ENCODE data around the gene HACE1.
"Not testable (repeated sequence)": the region's sequence is repeated elsewhere in the genome, so short reads cannot be mapped to it uniquely, and the experiment has no call there.

Gene HACE1

DNA sequence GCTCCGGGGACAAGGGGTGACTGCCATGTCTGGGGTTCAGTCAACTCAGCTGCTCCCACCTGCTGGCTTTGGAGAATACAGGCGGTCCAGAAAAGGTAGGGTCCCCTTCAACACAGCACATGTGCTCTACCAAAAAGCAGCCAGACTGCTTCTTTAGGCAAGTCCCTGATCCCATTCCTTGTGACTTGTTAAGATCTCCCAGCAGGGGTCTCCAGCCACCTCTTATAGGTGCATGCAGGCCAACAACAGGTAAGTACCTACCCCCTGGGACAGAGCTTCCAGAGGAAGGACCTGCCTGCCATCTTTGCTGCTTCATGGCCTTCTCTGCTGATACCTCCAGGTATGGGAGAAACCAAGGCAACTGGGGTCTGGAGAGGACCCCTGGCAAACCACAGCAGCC, 106.5 kb downstream of the HACE1 start:
- Histone ChIP-seq H3K4me3 (ENCODE audit: low read length) (no peak overlapping the region), H3F3A (ENCODE audit: control insufficient read depth, insufficient read depth) (no peaks in the 10 kb centered on the region), H3K9me2 (replicated peaks; ENCODE audit: control insufficient read depth, low read length) (no peaks in the 10 kb centered on the region), H3K27me3 (ENCODE audit: control insufficient read depth, low read length) (no peaks in the 10 kb centered on the region), H3K36me3 (ENCODE audit: control insufficient read depth, low read length) (no peaks in the 10 kb centered on the region), H3K9me3 (ENCODE audit: control insufficient read depth, insufficient read depth, low read length) (peaks cover 5% of the 10 kb centered on the region; the same call in 1 of the 2 replicates), H3K4me2 (ENCODE audit: low read length) (no peak overlapping the region), H3K4me1 (ENCODE audit: control insufficient read depth, low read length) (no peaks in the 10 kb centered on the region), H3K79me2 (ENCODE audit: control insufficient read depth, low read length) (no peaks in the 10 kb centered on the region), H4K20me1 (ENCODE audit: control insufficient read depth, insufficient read depth, low read depth, low read length) (no peaks in the 10 kb centered on the region), H3K27ac (ENCODE audit: low read depth, low read length) (no peak overlapping the region)
- TF ChIP-seq EZH2phosphoT487 (IDR thresholded peaks at IDR 0.05; ENCODE audit: borderline replicate concordance, low read length), result no peak
- TF ChIP-seq, protein P1, sequence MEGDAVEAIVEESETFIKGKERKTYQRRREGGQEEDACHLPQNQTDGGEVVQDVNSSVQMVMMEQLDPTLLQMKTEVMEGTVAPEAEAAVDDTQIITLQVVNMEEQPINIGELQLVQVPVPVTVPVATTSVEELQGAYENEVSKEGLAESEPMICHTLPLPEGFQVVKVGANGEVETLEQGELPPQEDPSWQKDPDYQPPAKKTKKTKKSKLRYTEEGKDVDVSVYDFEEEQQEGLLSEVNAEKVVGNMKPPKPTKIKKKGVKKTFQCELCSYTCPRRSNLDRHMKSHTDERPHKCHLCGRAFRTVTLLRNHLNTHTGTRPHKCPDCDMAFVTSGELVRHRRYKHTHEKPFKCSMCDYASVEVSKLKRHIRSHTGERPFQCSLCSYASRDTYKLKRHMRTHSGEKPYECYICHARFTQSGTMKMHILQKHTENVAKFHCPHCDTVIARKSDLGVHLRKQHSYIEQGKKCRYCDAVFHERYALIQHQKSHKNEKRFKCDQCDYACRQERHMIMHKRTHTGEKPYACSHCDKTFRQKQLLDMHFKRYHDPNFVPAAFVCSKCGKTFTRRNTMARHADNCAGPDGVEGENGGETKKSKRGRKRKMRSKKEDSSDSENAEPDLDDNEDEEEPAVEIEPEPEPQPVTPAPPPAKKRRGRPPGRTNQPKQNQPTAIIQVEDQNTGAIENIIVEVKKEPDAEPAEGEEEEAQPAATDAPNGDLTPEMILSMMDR (IDR thresholded peaks at IDR 0.05; ENCODE audit: low read depth, low read length, poor library complexity, severe bottlenecking), result no peak

DNA sequence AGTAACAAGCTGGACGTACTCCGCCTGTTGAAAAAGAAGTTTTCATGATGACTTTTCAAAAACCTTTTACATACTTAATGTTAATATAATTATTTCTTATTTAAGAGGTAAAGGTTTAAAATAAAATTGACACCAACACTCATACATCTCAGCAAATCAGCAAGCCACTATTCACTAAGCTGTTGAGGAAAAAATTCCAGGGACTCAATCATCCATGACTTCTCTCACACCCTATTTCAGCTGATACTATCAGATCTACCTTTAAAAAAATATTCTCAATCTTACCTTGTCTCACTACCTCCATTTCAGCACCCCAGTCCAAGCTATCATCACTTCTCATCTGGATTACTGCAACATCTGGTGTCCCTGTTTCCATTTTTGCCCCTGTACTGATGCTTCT, 109.3 kb downstream of the HACE1 start:
- no peaks in the 10 kb centered on the region for H3K36me3 ChIP-seq (ENCODE audit: control insufficient read depth, low read length)

DNA sequence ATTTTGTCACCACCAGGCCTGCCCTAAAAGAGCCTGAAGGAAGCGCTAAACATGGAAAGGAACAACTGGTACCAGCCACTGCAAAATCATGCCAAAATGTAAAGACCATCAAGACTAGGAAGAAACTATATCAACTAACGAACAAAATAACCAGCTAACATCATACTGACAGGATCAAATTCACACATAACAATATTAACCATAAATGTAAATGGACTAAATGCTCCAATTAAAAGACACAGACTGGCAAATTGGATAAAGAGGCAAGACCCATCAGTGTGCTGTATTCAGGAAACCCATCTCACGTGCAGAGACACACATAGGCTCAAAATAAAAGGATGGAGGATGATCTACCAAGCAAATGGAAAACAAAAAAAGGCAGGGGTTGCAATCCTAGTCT, 120.6 kb downstream of the HACE1 start:
- not testable (repeated sequence) for H4K20me1 ChIP-seq (ENCODE audit: control insufficient read depth, insufficient read depth, low read depth, low read length); H3K4me2 ChIP-seq (ENCODE audit: low read length); H3K9me3 ChIP-seq (ENCODE audit: control insufficient read depth, insufficient read depth, low read length); H3K27ac ChIP-seq (ENCODE audit: low read depth, low read length); H3K9me2 ChIP-seq (replicated peaks; ENCODE audit: control insufficient read depth, low read length); H3K4me3 ChIP-seq (ENCODE audit: low read length); H3K27me3 ChIP-seq (ENCODE audit: control insufficient read depth, low read length); H3F3A ChIP-seq (ENCODE audit: control insufficient read depth, insufficient read depth); H3K4me1 ChIP-seq (ENCODE audit: control insufficient read depth, low read length); H3K36me3 ChIP-seq (ENCODE audit: control insufficient read depth, low read length); H3K79me2 ChIP-seq (ENCODE audit: control insufficient read depth, low read length)

More for the DNA sequence above, 109.3 kb downstream of the HACE1 start:
- Histone ChIP-seq H3K4me3 (ENCODE audit: low read length) (no peak overlapping the region), H3K4me2 (ENCODE audit: low read length) (no peak overlapping the region), H4K20me1 (ENCODE audit: control insufficient read depth, insufficient read depth, low read depth, low read length) (no peaks in the 10 kb centered on the region), H3F3A (ENCODE audit: control insufficient read depth, insufficient read depth) (no peaks in the 10 kb centered on the region), H3K79me2 (ENCODE audit: control insufficient read depth, low read length) (no peaks in the 10 kb centered on the region), H3K4me1 (ENCODE audit: control insufficient read depth, low read length) (no peaks in the 10 kb centered on the region), H3K9me3 (ENCODE audit: control insufficient read depth, insufficient read depth, low read length) (peaks cover 5% of the 10 kb centered on the region; the same call in 1 of the 2 replicates), H3K27me3 (ENCODE audit: control insufficient read depth, low read length) (no peaks in the 10 kb centered on the region), H3K9me2 (replicated peaks; ENCODE audit: control insufficient read depth, low read length) (no peaks in the 10 kb centered on the region), H3K27ac (ENCODE audit: low read depth, low read length) (no peak overlapping the region)
- no peak for TF ChIP-seq EZH2phosphoT487 (IDR thresholded peaks at IDR 0.05; ENCODE audit: borderline replicate concordance, low read length)
- TF ChIP-seq, protein P1 (IDR thresholded peaks at IDR 0.05; ENCODE audit: low read depth, low read length, poor library complexity, severe bottlenecking), result no peak

- not testable (repeated sequence) for H3F3A ChIP-seq (ENCODE audit: control insufficient read depth, insufficient read depth); H3K4me1 ChIP-seq (ENCODE audit: control insufficient read depth, low read length); H3K36me3 ChIP-seq (ENCODE audit: control insufficient read depth, low read length); H3K79me2 ChIP-seq (ENCODE audit: control insufficient read depth, low read length); H3K9me3 ChIP-seq (ENCODE audit: control insufficient read depth, insufficient read depth, low read length); H3K27ac ChIP-seq (ENCODE audit: low read depth, low read length); H3K27me3 ChIP-seq (ENCODE audit: control insufficient read depth, low read length); H3K4me3 ChIP-seq (ENCODE audit: low read length); H3K9me2 ChIP-seq (replicated peaks; ENCODE audit: control insufficient read depth, low read length); H4K20me1 ChIP-seq (ENCODE audit: control insufficient read depth, insufficient read depth, low read depth, low read length); H3K4me2 ChIP-seq (ENCODE audit: low read length)
Measured at GRCh38 chr6:104737567-104737966, 122.2 kb downstream of the HACE1 start.
